NCI-H510A treated with DMSO at 0.1 percent for 48 hours (cell line): Measurements from ENCODE around the gene KCTD21.
"Not testable (repeated sequence)": the region's sequence is repeated elsewhere in the genome, so short reads cannot be mapped to it uniquely, and the experiment has no call there.

Experiments
- DNase-seq: peaks from one replicate; lab custom pipeline; 2025; lab: John Stamatoyannopoulos, UW

KCTD21 gene, protein sequence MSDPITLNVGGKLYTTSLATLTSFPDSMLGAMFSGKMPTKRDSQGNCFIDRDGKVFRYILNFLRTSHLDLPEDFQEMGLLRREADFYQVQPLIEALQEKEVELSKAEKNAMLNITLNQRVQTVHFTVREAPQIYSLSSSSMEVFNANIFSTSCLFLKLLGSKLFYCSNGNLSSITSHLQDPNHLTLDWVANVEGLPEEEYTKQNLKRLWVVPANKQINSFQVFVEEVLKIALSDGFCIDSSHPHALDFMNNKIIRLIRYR

DNA sequence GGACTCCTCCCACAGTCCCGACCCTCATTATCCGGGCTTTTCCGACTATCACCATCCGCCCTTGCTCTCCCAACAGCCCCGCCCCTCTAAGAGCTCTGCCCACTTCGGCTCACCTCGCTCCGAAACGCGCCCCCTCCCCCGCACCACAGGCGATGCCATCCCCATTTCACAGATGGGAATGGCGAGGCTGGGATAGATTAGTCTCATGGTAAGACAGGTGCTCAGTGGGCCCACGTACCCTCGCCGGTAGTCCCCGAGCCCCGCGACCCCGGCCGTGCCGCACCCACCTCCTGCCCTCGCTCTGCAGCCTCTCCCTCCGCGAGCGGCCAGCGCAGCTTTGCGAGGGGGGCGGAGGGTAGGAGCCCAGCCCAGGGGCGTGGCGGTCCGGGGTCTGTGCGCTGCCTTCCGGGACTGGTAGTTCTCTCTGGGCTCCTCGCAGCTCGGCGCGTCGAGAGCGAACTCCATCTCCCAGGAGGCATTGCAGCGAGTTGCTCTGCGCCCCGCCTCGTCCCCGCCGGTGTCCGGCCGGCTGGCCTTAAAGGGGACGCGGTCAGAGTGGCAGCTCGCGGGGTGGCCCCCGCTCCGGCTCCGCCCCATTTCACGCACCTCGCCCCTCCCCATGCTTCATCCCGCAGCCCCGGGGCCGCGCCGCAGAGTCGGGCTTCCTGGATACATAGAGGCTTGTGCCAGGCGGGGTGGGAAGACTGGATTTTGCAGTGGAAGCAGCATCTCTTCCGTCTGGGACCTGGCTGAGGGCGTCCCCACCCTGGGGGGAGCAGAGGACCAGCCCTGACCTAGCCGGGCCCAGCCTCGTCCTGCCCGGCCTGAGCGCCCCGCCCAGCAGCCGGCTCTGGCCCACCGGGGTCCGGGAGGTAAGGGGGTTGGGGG lies at the start of gene KCTD21, which contains the start of gene USP35:
Gene KCTD21 (minus strand): TSS at position 341 of the 888 bp plus-strand sequence. CDS start 14,072 bp downstream, outside the sequence.
Gene USP35 (plus strand): TSS at position 634 of the 888 bp plus-strand sequence. CDS start 7,327 bp downstream, outside the sequence.
- peak; percentile 92 for DNase-seq

DNA sequence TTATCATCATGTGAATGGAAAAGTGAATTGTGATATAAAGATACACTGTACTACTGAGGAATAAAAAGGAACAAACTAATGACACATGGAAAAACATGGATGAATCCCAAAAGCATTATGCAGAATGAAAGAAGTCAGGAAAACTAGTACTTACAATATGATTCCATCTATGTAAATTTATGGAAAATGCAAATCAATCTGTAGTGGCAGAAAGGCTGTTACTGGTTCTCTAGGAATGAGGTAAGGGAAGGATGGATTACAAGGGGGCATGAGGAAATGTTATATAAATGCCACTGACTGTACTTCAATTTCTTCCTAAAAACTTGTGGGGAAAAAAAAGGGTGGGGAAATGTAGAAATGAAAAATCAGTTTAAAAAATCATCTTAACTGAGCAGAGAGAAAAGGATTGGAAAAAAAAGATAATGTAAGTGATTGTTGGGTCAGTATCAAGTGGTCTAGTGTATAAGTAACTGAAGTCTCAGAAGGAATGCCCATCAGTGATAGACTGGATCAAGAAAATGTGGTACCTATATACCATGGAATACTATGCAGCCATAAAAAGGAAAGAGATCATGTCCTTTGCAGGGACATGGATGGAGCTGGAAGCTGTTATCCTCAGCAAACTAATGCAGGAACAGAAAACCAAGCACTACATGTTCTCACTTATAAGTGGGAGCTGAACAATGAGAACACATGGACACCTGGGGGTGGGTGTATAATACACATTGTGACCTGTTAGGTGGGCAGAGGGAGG lies 49.0 kb upstream of the KCTD21 start:
- DNase-seq, result no peak

DNA sequence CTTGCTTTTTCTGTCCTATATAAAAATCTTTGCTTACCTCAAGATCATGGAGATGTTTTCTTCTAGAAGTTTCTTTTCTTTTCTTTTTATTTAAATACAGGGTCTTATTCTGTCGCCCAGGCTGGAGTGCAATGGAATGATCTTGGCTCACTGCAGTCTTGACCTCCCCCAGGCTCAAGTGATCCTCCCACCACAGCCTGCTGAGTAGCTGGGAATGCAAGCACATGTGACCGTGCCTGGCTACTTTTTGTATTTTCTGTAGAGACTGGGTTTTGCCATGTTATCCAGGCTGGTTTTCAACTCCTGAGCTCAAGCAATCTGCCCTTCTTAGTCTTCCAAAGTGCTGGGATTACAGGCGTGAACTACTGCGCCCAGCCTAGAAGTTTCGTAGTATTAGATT lies 45.6 kb upstream of the KCTD21 start:
- no peak for DNase-seq

DNA sequence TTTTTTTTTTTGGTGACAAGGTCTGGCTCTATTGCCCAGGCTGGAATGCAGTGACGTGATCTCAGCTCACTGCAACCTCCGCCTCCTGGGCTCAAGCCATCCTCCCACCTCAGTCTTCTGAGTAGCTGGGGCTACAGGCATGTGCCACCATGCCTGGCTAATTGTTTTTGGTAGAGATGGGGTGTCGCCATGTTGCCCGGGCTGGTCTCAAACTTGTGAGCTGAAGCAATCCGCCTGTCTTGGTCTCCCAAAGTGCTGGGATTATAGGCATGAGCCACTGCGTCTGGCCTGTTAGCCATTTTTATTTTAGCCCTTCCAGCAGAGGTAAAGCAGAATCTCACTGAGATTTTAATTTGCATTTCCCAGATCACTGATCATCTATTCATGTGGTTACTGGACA lies 44.6 kb upstream of the KCTD21 start:
- not testable (repeated sequence) for DNase-seq

DNA sequence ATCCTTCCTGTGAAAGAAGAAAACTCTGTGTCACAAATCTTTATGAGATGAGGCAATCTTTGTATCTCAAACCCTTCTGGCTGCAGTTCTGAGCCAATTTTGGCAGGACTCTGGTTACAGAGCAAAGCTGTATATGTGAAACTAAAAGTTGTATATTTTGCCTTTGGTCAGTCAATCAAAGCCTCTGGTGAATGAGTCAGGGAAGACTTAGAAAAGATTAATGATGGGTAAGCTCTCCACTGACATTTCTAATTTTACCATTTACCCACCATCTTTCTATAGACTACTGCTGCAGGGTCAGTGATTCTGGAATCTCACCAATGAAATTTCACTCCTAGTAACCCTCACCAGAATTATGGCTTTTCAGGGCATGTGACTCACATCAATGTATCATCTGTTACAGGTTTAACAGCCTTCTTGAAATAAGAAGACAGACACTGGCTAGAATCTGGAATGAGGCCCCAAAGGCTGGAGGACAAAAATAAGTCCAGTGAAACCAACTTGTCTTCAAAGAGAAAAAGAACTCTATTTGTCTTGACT lies 43.6 kb upstream of the KCTD21 start:
- DNase-seq, result no peak

DNA sequence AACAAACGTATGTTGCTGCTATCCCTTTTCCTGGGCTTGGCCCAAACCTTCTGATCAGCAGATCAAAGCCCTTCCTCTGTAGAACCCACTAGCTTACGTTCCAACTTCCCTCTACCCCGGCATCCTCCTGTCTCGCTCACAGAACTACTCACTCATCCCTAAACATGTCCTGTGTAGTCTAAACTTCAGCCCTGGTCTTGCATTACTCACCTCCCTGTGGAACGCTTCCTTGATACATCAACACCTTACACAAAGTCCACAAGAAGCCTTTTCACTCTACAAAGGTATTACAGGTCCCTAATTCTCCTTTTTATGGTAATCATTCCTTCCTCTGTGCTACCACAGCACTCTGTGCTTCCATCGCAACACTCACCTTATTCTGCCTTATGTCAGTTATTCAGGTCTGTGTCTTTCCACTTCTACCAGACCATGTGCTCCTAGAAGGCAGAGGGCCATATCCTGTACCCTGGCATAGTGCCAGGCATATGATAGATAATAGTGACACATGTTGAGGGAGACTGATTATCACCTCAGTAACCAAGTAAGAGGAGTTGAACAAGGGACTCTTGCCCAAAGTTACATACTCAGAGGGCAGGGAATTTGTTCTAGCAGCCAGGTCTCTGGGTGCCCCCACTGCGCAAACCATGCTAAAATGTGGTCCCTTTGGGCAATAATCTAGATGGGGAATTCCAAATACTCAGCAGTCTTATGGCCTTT lies 41.9 kb upstream of the KCTD21 start:
- DNase-seq, result peak; percentile 2

DNA sequence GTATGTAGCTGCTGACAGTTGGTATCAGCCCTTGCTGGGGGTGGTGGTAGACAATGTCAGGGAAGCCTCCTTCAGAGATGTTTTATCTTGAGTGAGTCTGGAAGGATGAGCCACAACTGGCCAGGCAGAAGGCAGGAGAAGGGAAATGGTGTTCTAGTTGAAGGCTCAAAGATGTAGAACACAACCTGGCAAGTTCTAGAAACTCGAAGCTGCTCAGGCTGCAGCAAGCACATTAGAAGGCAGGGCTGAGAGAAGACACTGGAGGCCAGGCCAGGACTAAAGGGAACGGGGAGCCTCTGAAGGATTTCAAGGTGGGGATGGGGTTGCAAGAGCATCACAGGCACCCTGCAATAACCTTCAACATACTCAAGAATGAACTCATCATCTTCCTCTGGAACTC lies 40.7 kb upstream of the KCTD21 start:
- no peak for DNase-seq

DNA sequence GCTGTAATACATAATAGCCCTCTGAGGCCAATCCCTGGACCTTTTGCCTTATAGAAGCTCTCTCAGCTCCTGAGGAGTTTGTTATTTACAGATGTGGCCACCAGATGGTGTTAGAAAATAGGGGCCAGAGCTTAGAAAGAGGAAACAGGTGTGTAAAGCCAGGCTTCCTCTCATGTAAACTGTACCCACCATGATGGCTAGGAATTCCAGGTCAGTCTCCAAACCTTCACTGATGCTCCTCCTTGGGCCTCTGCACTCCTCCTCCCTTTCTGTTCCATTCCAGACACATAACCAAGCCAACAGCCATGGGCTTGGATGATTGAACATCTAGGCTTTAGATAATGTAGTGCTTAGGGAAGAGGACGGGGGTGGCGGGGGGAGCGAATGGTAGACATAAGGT lies 40.0 kb upstream of the KCTD21 start:
- peak; percentile 67 for DNase-seq

DNA sequence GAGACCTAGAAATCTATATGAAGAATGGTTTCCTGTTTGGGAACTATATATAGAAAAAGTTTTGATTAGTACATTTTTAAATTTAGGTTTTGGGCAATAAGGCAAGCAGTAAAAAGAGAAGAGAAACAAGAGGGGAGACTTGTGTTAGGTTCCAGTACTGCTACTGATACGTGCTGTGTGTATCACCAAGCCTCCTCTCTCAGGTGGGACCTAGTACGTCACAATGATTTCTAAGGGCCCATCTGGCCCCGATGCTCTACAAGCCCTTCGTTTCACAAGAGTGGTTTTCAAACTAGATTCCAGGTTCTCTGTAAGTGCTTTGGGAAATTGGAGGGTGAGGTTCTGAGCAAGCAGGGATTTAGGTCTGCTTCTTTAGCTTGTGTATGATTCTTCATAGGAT lies 39.5 kb upstream of the KCTD21 start:
- DNase-seq, result no peak

DNA sequence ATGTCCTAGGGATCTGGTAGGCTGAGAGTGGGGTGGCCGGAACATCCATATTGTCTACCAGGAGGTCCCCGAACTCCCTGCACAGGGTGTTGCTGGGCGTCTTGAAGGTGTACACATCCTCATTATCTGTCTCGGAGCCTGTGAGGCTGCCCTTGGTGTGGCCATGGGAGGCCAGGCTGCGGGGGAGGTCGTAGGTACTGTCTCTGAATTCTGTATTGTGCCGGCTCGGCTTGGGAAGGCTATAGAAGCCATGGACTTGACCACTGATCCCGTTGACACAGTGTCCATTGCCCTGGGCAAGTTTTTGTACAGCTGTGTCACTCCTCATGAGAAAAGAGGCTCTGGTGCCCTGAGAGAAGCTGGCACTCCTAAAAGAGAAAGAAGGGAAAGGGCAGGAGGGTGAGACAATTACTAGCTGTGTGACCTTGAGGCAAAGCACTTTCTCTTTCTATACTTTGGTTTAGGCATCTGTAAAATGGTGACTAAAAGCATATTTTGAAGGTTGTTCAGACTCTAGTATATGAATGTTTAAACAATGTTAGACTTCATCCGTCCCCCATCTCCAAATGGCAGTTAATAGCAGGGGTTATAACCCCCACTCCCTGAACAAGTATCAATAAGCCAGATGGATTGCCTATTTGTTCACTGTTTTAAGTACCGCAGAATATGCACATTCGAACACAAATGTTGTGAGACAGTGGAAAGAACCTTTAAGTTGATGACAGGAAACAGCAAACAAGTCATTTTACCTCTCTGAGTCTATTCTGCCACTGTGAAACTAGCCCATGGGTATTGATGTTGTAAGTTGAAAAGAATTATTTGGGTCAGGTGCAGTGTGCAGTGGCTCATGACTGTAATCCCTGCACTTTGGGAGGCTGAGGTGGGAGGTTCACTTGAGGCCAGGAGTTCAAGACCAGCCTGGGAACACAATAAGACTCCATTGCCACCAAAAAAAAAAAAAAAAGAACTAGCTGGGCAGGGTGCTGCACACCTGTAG lies 38.6 kb upstream of the KCTD21 start:
- DNase-seq, result no peak

DNA sequence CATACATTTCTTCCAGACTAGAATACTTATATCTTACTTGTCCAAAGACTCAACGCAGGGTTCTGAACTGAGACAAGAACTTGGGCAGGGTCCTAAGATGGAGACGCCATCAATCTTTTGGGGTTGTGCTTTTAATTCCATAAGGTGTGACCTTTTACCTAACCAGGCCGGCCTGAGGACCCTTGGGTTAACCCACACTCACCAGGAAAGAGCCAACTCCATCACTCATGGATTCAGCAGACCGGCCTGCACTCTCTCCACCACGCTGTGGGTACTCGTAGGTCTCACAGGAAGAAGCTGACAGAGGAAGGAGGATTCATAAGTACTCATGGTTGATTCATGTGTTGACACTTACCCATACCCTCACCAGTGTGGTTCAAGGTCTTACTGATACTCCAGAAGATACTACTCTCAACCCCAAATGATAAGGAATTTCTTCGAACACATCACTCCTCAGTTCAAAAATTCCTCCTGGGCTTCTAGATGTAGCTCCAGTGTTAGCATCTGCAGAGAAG lies 36.5 kb upstream of the KCTD21 start:
- no peak for DNase-seq

DNA sequence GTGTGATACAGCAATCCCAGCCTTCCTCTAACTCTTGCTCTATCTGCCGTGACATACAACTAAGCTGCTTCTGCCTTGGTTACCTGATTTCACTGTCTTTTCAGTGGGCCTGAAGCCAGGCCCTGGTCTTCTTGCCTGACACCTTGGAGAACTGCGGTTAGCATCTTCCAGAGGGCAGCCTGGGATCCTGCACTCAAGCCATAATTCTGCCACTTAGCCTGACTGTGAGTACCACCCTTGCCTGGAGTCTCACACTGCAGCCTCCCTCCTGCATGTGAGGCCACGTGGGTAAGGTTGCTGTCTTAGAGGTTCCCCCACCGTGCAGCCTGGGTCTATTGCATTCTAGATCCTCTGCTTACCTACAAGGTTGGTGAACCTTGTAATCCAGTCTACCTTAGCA lies 36.1 kb upstream of the KCTD21 start:
- DNase-seq, result no peak

DNA sequence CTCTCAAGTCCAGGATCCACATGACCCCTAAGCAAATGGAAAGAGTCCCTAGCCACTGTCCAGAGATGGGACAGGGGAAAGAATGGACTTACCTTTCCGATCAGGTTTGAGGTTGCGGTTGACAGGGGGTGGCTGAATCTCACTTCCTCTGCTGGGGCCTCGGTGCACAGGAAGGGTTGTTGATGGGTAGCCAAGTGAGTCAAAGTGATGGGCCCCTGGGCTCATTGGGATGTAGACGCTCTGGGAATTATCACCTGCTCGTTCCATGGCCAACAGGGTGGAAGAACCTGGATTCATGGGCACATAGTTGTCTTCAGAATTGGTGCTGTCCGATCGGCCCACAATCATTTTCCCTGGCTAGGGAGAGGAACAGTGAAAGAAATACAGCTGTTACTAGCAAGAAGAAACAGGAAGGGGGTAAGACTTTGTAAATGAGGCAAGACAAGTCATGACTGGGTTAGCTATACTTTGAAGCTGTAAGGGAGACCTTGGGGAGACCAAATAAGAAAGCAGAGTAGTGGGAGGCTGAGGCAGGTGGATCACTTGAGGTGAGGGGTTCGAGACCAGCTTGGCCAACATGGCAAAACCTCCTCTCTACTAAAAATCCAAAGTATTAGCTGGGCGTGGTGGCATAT lies 35.0 kb upstream of the KCTD21 start:
- DNase-seq, result no peak

DNA sequence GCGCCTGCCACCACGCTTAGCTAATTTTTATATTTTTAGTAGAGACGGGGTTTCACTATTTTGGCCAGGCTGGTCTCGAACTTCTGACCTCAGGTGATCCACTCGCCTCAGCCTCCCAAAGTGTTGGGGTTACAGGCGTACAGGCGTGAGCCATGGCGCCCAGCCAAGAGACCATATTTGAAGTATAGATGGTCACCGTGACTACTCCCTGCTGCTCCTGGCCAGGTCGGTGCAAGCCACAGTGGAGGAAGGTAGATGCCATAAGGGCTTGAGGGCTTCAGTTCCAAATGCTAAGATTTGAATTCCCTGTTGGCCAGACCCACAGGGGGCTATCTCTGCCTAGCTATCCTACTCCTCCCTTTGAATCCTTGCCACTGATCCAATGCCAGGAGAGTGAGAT lies 34.3 kb upstream of the KCTD21 start:
- not testable (repeated sequence) for DNase-seq

DNA sequence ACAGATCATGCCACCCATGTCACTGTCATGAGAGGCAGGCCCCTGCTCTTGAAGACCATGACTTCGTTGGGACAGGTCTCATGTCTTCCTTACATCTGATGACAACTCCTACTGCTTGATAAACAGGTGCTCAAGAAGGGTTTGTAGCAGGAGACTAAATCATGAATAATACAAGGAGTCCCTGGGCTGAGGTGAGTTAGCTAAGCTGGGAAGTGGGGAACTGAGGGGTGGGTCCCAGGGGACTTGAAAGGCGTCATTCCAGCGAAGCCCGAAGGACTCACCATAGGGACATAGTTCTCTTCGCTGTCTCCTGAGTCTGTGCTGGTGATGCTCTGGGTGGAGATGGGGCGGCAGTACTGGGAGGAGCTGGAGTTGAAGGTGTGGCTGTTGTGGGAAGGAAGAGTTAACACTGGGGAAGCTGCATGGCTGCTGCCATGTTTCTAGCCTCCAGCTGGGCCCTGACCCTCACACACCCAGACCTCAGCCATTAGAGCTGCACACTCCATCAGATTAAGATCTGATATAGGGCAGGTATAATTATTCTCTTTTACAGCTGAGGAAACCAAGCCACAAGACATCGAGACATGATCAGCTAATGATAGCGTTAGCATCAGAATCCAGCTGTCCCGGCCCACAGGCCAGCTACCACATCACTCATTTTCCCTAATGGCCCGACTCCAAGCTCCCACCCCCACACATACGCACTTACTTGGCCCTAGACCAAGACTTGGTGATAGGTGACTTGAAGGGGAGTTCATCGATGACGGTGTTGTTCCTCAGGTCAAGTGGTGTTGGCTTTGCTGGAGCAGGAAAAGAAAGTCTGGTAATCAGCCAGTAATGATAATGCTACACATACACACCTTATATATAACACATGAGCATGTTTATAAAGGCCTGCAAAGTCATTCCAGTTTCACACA lies 33.2 kb upstream of the KCTD21 start:
- no peak for DNase-seq

DNA sequence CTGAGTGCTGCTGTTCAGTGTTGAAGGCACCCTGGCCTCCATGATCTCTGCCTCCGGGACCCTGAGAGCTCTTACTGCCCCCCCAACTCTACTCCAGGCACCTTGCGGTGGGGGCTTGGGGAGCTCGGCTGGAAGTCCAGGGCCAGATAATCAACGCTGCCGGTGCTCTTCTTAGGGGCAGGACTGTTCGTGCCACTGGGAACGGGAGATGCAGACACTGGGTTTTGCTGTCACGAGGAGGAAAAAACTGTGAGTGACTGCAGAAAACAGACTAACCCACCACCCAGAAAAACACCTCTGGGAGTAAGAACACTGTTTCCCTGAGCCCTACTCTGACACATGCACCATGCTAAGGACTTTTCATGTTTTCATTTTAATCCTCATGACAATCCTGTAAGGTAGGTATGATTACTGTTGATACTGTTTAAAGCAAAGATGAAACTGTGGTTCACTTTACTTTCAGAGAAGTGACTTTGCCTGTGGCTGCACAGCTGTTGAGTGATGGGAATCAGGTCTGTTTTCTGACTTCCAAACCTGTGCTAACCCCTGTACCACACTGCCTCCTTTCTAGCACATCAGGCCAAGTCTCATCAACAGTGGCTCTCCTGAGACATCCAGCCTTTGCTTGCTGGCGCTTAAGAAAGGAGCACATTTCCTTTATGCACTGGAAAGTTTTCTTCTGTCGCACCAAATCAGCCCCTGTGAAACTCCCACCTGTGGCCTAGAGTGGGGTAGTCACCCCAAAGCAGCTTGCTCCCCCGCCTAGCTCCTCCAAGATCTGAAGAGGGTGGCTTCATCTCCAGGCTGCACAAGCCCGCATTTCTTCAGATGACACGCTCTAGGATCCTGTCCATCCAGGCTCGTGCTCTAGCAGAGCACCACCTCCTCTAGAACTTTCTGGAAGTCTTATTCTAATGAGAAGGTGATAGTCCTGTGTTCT lies 32.1 kb upstream of the KCTD21 start:
- no peak for DNase-seq

DNA sequence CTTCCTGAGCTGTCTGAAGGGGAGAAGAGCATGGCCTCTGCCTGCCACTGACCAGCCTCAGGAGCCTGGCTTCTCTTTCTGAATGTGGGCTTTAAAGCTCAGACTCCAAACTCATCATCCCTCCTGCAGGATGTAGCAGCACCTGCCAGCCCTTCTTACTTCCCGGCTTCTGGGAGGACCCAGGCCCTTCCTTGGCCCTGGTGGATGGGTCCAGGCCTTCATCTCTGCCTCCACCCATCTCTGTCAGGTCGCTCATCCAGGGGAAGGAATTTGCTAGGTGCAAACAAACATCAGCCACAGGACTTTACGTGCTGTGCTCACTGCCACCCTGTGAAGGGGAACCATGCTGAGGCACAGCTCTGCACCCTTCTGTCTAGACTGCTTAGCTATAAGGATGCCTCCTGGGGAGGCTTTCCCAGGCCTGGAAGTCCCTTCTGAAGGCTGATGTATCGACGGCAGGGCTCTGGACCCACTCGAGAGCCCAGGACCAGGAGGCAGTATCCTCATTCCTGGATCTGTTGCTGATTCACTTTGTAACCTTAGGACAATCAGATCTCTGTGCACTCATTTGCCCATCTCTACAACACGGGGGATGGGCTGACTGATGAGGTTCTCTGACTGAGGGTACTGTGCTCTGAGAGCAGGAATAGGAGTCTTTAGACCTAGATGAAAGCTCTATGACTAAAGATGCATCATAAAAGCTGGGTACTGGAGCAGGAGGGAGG lies 31.2 kb upstream of the KCTD21 start:
- DNase-seq, result no peak
